CD14-positive monocyte (primary cell): ENCODE measurements around the gene IMP3. TPM values are rescaled to one million over a fixed set of nuclear protein-coding genes. Genes with fewer than 3 reads are reported as not detected.

Experiments used
- DNase-seq, 3 donors: peaks; one replicate each; pipeline ENCODE4 v3.0.0-alpha.2; 2011 to 2022
- H2AFZ ChIP-seq: 2 replicates; pipeline ENCODE4 v1.6.0; 2012; ENCODE audit warnings: mild to moderate bottlenecking, low read depth, low read length, inconsistent platforms; ENCODE audit not compliant: insufficient read depth, poor library complexity, severe bottlenecking
- H3K27ac ChIP-seq, 2 donors: 1 replicate in 1 of 2; 2 replicates in 1 of 2; pipeline ENCODE4 v1.5.1; 2012 to 2013; ENCODE audit warnings: low read length in 2 of 2, control low read depth in 1 of 2, inconsistent platforms in 1 of 2, low read depth in 1 of 2, mild to moderate bottlenecking in 1 of 2
- H3K27me3 ChIP-seq, 2 donors: one replicate each; pipeline versions ENCODE4 v1.6.0 to v1.6.1; 2011 to 2013; ENCODE audit warnings: low read length in 2 of 2; ENCODE audit not compliant: control insufficient read depth in 2 of 2, insufficient read depth in 2 of 2
- H3K36me3 ChIP-seq, 2 donors: replicated peaks in 1 of 2; 1 replicate in 1 of 2; 2 replicates in 1 of 2; pipeline versions ENCODE4 v1.5.1 to v1.6.1; 2012 to 2013; ENCODE audit warnings: low read length in 2 of 2, control low read depth in 1 of 2, inconsistent platforms in 1 of 2, mild to moderate bottlenecking in 1 of 2; ENCODE audit not compliant: insufficient read depth in 2 of 2, control insufficient read depth in 1 of 2
- H3K4me1 ChIP-seq, 2 donors: 1 replicate in 1 of 2; 2 replicates in 1 of 2; pipeline versions ENCODE4 v1.5.1 to v1.6.1; 2012 to 2013; ENCODE audit warnings: low read length in 2 of 2, control low read depth in 1 of 2, inconsistent platforms in 1 of 2, mild to moderate bottlenecking in 1 of 2, moderate library complexity in 1 of 2; ENCODE audit not compliant: insufficient read depth in 2 of 2, control insufficient read depth in 1 of 2
- H3K4me2 ChIP-seq: replicated peaks from 2 replicates; pipeline ENCODE3; 2012; ENCODE audit warnings: low read length, moderate library complexity, mild to moderate bottlenecking; ENCODE audit not compliant: poor library complexity, severe bottlenecking; ENCODE audit errors: extremely low read depth
- H3K4me3 ChIP-seq, 3 experiments: fragments of 200-600 bp in 1 of 3; sonication (generic) in 1 of 3; replicated peaks in 1 of 3; 1 replicate in 2 of 3; 2 replicates in 1 of 3; pipeline ENCODE4 v1.5.1; 2011 to 2013; ENCODE audit warnings: low read length in 3 of 3, mild to moderate bottlenecking in 3 of 3, control low read depth in 2 of 3, low read depth in 2 of 3, inconsistent platforms in 1 of 3, moderate library complexity in 1 of 3
- H3K79me2 ChIP-seq: 2 replicates; pipeline ENCODE4 v1.6.0; 2012; ENCODE audit warnings: mild to moderate bottlenecking, control low read depth, inconsistent platforms, low read length, moderate library complexity; ENCODE audit not compliant: insufficient read depth
- H3K9ac ChIP-seq: 2 replicates; pipeline ENCODE4 v1.6.0; 2017; ENCODE audit warnings: low read length, mild to moderate bottlenecking; ENCODE audit not compliant: insufficient read depth, poor library complexity, severe bottlenecking
- H3K9me3 ChIP-seq, 2 donors: replicated peaks in 1 of 2; 1 replicate in 1 of 2; 2 replicates in 1 of 2; pipeline versions ENCODE4 v1.5.1 to v1.6.1; 2012 to 2013; ENCODE audit warnings: low read length in 2 of 2, control low read depth in 1 of 2; ENCODE audit not compliant: control insufficient read depth in 1 of 2, insufficient read depth in 1 of 2
- H4K20me1 ChIP-seq: 2 replicates; pipeline ENCODE4 v1.6.0; 2012; ENCODE audit warnings: mild to moderate bottlenecking, low read length, control low read depth, moderate library complexity; ENCODE audit not compliant: insufficient read depth
- H3K27ac Mint-ChIP-seq, 7 donors: one replicate each; pipeline ENCODE4 v1.8.0; 2020; ENCODE audit warnings: mild to moderate bottlenecking in 7 of 7, mixed read lengths in 7 of 7, moderate library complexity in 6 of 7, inconsistent platforms in 2 of 7
- H3K27me3 Mint-ChIP-seq, 3 donors: one replicate each; pipeline ENCODE4 v1.8.0; 2021 to 2022; ENCODE audit warnings: low read depth in 3 of 3, mild to moderate bottlenecking in 3 of 3, mixed read lengths in 3 of 3, moderate library complexity in 3 of 3, inconsistent platforms in 1 of 3
- H3K36me3 Mint-ChIP-seq, 2 donors: one replicate each; pipeline ENCODE4 v1.8.0; 2020; ENCODE audit warnings: mixed read lengths in 2 of 2, inconsistent platforms in 1 of 2, mild to moderate bottlenecking in 1 of 2
- H3K4me1 Mint-ChIP-seq: one replicate; pipeline ENCODE4 v1.8.0; 2020; ENCODE audit warnings: mild to moderate bottlenecking, mixed read lengths
- H3K4me3 Mint-ChIP-seq, 2 donors: one replicate each; pipeline ENCODE4 v1.8.0; 2020; ENCODE audit warnings: mild to moderate bottlenecking in 2 of 2, mixed read lengths in 2 of 2, moderate library complexity in 1 of 2
- H3K9me3 Mint-ChIP-seq, 7 donors: one replicate each; pipeline ENCODE4 v1.8.0; 2020 to 2022; ENCODE audit warnings: mixed read lengths in 7 of 7, mild to moderate bottlenecking in 6 of 7, moderate library complexity in 6 of 7, inconsistent platforms in 2 of 7
- WGBS: methylation state at CpG from one replicate; pipeline ENCODE4 v1.1.5; 2013; ENCODE audit warnings: missing lambda C conversion rate; ENCODE audit not compliant: insufficient coverage; 5-methylcytosine and 5-hydroxymethylcytosine counted together
- intact Hi-C, 2 donors: fragments of 100-400 bp; cut with micrococcal nuclease; formaldehyde crosslinking; loops; one replicate each; pipeline versions ENCODE4 v1.15.0 to v1.15.1; 2023
- polyA plus RNA-seq, 3 donors: library from polyadenylated mRNA; depleted of rRNA in 1 of 3; unstranded in 2 of 3; stranded (reverse) in 1 of 3; fragments of 300-500 nt in 2 of 3; fragments of >200 nt in 1 of 3; fragmentation: Illumina TruSeq in 2 of 3; gene quantifications; 1 replicate in 2 of 3; 2 replicates in 1 of 3; pipeline ENCODE4 v1.2.3, GENCODE V29; 2012 to 2021
- TF ChIP-seq, protein P1 (sequence below): fragments of 200-600 bp; IDR thresholded peaks from one replicate; pipeline ENCODE4 v1.8.0; 2022; ENCODE audit warnings: antibody characterized with exemption, mild to moderate bottlenecking

IMP3 gene
- polyA plus RNA-seq, 3 donors = 36.7 to 119 (median 99.3) TPM

- WGBS = 100% methylated on average over 1 of the region's 5 CpGs
- DNase-seq = no peak
- Mint-ChIP-seq H3K36me3 (peaks cover 5 to 8% of the 10 kb centered on the region in 2 donors), H3K4me1 (peaks cover 40% of the 10 kb centered on the region), H3K27ac (peak overlapping the region in 1 of 7 donors; percentile 75), H3K27me3 (peaks cover 7 to 17% (median 16%) of the 10 kb centered on the region in 3 donors), H3K4me3 (no peak overlapping the region), H3K9me3 (peaks cover 0 to under 1% (median 0%) of the 10 kb centered on the region in 7 donors)
- H3K27me3 ChIP-seq = peaks cover 0 to 8% of the 10 kb centered on the region in 2 donors
- TF ChIP-seq, protein P1, sequence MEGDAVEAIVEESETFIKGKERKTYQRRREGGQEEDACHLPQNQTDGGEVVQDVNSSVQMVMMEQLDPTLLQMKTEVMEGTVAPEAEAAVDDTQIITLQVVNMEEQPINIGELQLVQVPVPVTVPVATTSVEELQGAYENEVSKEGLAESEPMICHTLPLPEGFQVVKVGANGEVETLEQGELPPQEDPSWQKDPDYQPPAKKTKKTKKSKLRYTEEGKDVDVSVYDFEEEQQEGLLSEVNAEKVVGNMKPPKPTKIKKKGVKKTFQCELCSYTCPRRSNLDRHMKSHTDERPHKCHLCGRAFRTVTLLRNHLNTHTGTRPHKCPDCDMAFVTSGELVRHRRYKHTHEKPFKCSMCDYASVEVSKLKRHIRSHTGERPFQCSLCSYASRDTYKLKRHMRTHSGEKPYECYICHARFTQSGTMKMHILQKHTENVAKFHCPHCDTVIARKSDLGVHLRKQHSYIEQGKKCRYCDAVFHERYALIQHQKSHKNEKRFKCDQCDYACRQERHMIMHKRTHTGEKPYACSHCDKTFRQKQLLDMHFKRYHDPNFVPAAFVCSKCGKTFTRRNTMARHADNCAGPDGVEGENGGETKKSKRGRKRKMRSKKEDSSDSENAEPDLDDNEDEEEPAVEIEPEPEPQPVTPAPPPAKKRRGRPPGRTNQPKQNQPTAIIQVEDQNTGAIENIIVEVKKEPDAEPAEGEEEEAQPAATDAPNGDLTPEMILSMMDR = no peak
- peaks cover 0 to 7% of the 10 kb centered on the region in 2 donors for H3K36me3 ChIP-seq
- no peak overlapping the region for H2AFZ ChIP-seq
- peaks cover 37 to 45% of the 10 kb centered on the region in 2 donors for H3K4me1 ChIP-seq
- H3K9ac ChIP-seq = no peak overlapping the region
- peaks cover 34% of the 10 kb centered on the region for H3K79me2 ChIP-seq
- H3K4me2 ChIP-seq = no peak overlapping the region
- H3K4me3 ChIP-seq = no peak overlapping the region
- intact Hi-C loops = loop anchor here (5.0 kb wide), 2 partner anchors 184 to 189 kb away; partner anchors contain the start of gene SIN3A (in 1 of the 2)
- H4K20me1 ChIP-seq = peaks cover 27% of the 10 kb centered on the region
- no peak overlapping the region for H3K27ac ChIP-seq
- no peaks in the 10 kb centered on the region for H3K9me3 ChIP-seq
Observed at GRCh38 chr15:75641603-75642002, 1.6 kb upstream of the IMP3 start.

DNA sequence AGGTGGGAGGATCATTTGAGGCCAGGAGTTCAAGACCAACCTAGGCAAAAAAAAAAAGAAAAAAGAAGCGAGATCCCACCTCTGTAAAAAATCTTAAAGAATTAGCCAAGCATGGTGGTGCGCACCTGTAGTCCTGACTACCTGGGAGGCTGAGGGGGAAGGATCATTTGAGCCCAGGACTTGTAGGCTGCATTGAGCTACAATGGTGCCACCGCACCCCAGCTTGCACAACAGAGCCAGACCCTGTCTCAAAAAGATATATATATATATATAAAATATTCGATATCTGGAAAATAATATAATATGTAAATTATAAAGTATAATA lies 1.1 kb upstream of the IMP3 start:
- whole genome bisulfite sequencing = 100% methylated on average over 1 of the region's 4 CpGs
- intact Hi-C loops = loop anchor here (5.0 kb wide), 2 partner anchors 184 to 189 kb away; partner anchors contain the start of gene SIN3A (in 1 of the 2)
- peaks cover 36% of the 10 kb centered on the region for H3K4me1 Mint-ChIP-seq
- H3K9me3 ChIP-seq = no peaks in the 10 kb centered on the region
- H3K27ac ChIP-seq = peak overlapping the region; percentile 89 to 97
- H3K27me3 ChIP-seq = peaks cover 0 to 5% of the 10 kb centered on the region in 2 donors
- H3K4me2 ChIP-seq = peak overlapping the region; percentile 88
- H2AFZ ChIP-seq = peak overlapping the region; percentile 88
- peak overlapping the region in 1 of 3 experiments; percentile 83 for H3K4me3 ChIP-seq
- peaks cover 27% of the 10 kb centered on the region for H4K20me1 ChIP-seq
- H3K36me3 Mint-ChIP-seq = peaks cover 5 to 8% of the 10 kb centered on the region in 2 donors
- DNase-seq = no peak
- TF ChIP-seq, protein P1 = no peak
- peaks cover 35% of the 10 kb centered on the region for H3K79me2 ChIP-seq
- H3K27ac Mint-ChIP-seq = peak overlapping the region in 5 of 7 donors; percentile 4 to 97 (median 95)
- H3K9me3 Mint-ChIP-seq = no peaks in the 10 kb centered on the region
- H3K36me3 ChIP-seq = peaks cover 0 to 7% of the 10 kb centered on the region in 2 donors
- peaks cover 6 to 16% (median 12%) of the 10 kb centered on the region in 3 donors for H3K27me3 Mint-ChIP-seq
- peaks cover 32 to 41% of the 10 kb centered on the region in 2 donors for H3K4me1 ChIP-seq
- H3K4me3 Mint-ChIP-seq = no peak overlapping the region
- H3K9ac ChIP-seq = peak overlapping the region; percentile 91
